DOHH2 (cell line): Measurements from ENCODE around the gene PAX6.

Experiments used
- EZH2phosphoT487 ChIP-seq: fragments of 200-600 bp; sonication (generic); IDR thresholded peaks from 2 replicates; pipeline ENCODE4 v1.6.1; 2017; ENCODE audit warnings: borderline replicate concordance, mild to moderate bottlenecking, antibody characterized with exemption, low read length, moderate library complexity, mixed read lengths
- TF ChIP-seq, protein P1 (sequence below): fragments of 200-600 bp; sonication (generic); IDR thresholded peaks from one replicate; pipeline ENCODE4 v1.5.1; 2014; ENCODE audit warnings: antibody characterized with exemption, mild to moderate bottlenecking, low read depth, low read length; ENCODE audit not compliant: poor library complexity, severe bottlenecking

DNA sequence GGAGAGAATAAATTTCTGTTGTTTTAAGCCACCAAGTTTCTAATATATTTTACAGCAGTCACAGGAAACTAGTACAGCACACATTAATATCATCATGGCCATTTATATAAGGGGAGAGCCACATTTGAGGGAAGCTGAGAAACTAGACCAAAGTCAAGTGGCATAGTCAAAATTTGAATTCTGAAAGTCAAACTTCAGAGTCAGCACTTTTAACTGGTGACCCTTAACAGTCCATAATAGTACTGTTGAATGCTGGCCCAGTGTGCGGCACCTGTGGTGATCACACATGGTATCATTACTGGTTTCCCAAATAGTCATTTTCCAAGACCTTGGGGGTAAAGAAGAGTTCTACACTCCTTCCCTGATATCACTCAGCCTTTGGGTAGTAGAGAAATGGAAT, 44.3 kb upstream of the PAX6 start:
- TF ChIP-seq, protein P1, sequence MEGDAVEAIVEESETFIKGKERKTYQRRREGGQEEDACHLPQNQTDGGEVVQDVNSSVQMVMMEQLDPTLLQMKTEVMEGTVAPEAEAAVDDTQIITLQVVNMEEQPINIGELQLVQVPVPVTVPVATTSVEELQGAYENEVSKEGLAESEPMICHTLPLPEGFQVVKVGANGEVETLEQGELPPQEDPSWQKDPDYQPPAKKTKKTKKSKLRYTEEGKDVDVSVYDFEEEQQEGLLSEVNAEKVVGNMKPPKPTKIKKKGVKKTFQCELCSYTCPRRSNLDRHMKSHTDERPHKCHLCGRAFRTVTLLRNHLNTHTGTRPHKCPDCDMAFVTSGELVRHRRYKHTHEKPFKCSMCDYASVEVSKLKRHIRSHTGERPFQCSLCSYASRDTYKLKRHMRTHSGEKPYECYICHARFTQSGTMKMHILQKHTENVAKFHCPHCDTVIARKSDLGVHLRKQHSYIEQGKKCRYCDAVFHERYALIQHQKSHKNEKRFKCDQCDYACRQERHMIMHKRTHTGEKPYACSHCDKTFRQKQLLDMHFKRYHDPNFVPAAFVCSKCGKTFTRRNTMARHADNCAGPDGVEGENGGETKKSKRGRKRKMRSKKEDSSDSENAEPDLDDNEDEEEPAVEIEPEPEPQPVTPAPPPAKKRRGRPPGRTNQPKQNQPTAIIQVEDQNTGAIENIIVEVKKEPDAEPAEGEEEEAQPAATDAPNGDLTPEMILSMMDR: no peak
- no peak for TF ChIP-seq EZH2phosphoT487
